ENCODE measurements around the gene NAXE. TPM values are rescaled to one million over a fixed set of nuclear protein-coding genes. Genes with fewer than 3 reads are reported as not detected.

Gene NAXE
- total RNA-seq, 5 donors from 2014 or later (not counting 1 experiment from before 2014, with no cell fraction given): 32.4 to 47.7 (median 41.7) TPM

DNA sequence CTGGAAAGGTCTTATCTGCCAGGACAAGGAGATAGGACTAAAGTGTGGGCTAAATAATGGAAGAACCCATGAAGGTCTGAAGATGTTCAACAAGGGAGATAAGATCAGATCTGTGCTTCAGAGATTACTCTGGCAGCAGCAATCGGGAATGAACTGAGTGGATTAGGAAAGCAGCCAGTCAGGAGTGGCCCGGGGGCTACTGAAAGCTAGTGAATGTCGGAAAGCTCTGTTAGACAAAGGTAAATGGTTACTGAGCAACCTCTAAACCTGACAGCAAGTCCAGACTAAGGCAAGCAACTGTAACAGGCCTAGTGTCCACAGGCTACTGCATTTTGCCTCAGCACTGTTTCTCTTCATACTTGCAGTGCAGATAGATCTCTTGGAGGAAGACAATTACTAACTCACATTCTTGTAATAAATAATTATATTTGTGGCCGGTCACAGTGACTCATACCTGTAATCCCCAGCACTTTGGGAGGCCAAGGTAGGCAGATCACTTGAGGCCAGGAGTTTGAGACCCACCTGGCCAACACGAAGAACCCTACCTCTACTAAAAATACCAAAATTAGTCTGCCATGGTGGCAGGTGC lies 31.7 kb upstream of the NAXE start:
- Histone ChIP-seq H3K9me3 (no peaks in the 10 kb centered on the region), H3K27ac (ENCODE audit: low read length) (no peak overlapping the region), H3K4me3 (ENCODE audit: control insufficient read depth in 1 of 2, extremely low read depth in 1 of 2, low read length in 1 of 2) (no peak overlapping the region), H3K36me3 (ENCODE audit: control insufficient read depth in 2 of 2, extremely low read depth in 1 of 2, insufficient read depth in 1 of 2, low read length in 1 of 2) (peaks cover 0 to 5% of the 10 kb centered on the region in 2 donors), H3K4me1 (ENCODE audit: control insufficient read depth in 1 of 2, extremely low read depth in 1 of 2, insufficient read depth in 2 of 2, low read length in 2 of 2) (no peaks in the 10 kb centered on the region), H3K27me3 (replicated peaks in 1 of 2; ENCODE audit: control insufficient read depth in 2 of 2, extremely low read depth in 1 of 2, insufficient read depth in 2 of 2, low read length in 1 of 2) (peaks cover 0 to 2% of the 10 kb centered on the region in 2 experiments)
- DNase-seq (no peak), ATAC-seq (replicated peaks in 1 of 4) (no peak)
- Mint-ChIP-seq H3K4me3 (no peak overlapping the region), H3K27me3 (no peaks in the 10 kb centered on the region), H3K9me3 (no peaks in the 10 kb centered on the region), H3K4me1 (no peaks in the 10 kb centered on the region), H3K36me3 (no peaks in the 10 kb centered on the region), H3K27ac (no peak overlapping the region)
- POLR2A ChIA-PET: no interaction called here
- CTCF ChIA-PET: no interaction called here
- WGBS (ENCODE audit: insufficient coverage): 83% methylated on average over 4 of the region's 5 CpGs

GRCh38 chr1:156560585-156561163 lies 30.9 kb upstream of the NAXE start:
- Mint-ChIP-seq H3K9me3 (no peaks in the 10 kb centered on the region), H3K4me3 (no peak overlapping the region), H3K4me1 (no peaks in the 10 kb centered on the region), H3K27me3 (no peaks in the 10 kb centered on the region), H3K27ac (no peak overlapping the region), H3K36me3 (no peaks in the 10 kb centered on the region)
- ChIA-PET POLR2A (no interaction called here), CTCF (no interaction called here)
- Histone ChIP-seq H3K4me3 (ENCODE audit: control insufficient read depth in 1 of 2, extremely low read depth in 1 of 2, low read length in 1 of 2) (no peak overlapping the region), H3K27me3 (replicated peaks in 1 of 2; ENCODE audit: control insufficient read depth in 2 of 2, extremely low read depth in 1 of 2, insufficient read depth in 2 of 2, low read length in 1 of 2) (peaks cover 0 to 2% of the 10 kb centered on the region in 2 experiments), H3K9me3 (no peaks in the 10 kb centered on the region), H3K4me1 (ENCODE audit: control insufficient read depth in 1 of 2, extremely low read depth in 1 of 2, insufficient read depth in 2 of 2, low read length in 2 of 2) (no peaks in the 10 kb centered on the region), H3K36me3 (ENCODE audit: control insufficient read depth in 2 of 2, extremely low read depth in 1 of 2, insufficient read depth in 1 of 2, low read length in 1 of 2) (peaks cover 0 to 5% of the 10 kb centered on the region in 2 donors), H3K27ac (ENCODE audit: low read length) (no peak overlapping the region)
- ATAC-seq (replicated peaks in 1 of 4) (no peak), DNase-seq (no peak)
- WGBS (ENCODE audit: insufficient coverage): 50% methylated on average over 1 of the region's 5 CpGs

- no peaks in the 10 kb centered on the region for H3K4me1 ChIP-seq (ENCODE audit: control insufficient read depth in 1 of 2, extremely low read depth in 1 of 2, insufficient read depth in 2 of 2, low read length in 2 of 2)
- CTCF ChIA-PET: no interaction called here
- H3K4me3 Mint-ChIP-seq: no peak overlapping the region
- no peak overlapping the region for H3K27ac Mint-ChIP-seq
- ATAC-seq (replicated peaks in 1 of 4): no peak
- H3K36me3 ChIP-seq (ENCODE audit: control insufficient read depth in 2 of 2, extremely low read depth in 1 of 2, insufficient read depth in 1 of 2, low read length in 1 of 2): peaks cover 0 to 5% of the 10 kb centered on the region in 2 donors
- no peaks in the 10 kb centered on the region for H3K9me3 Mint-ChIP-seq
- H3K9me3 ChIP-seq: no peaks in the 10 kb centered on the region
- no peak overlapping the region for H3K27ac ChIP-seq (ENCODE audit: low read length)
- POLR2A ChIA-PET: interaction anchor here in 1 of 2 donors (0.6 kb wide), 1 partner anchor 245 kb away, joined by 3 read pairs; no protein-coding TSS in a partner anchor
- no peaks in the 10 kb centered on the region for H3K4me1 Mint-ChIP-seq
- H3K27me3 Mint-ChIP-seq: peaks cover 0 to 5% of the 10 kb centered on the region in 2 donors
- peaks cover 0 to 5% of the 10 kb centered on the region in 2 experiments for H3K27me3 ChIP-seq (replicated peaks in 1 of 2; ENCODE audit: control insufficient read depth in 2 of 2, extremely low read depth in 1 of 2, insufficient read depth in 2 of 2, low read length in 1 of 2)
- no peak overlapping the region for H3K4me3 ChIP-seq (ENCODE audit: control insufficient read depth in 1 of 2, extremely low read depth in 1 of 2, low read length in 1 of 2)
- WGBS (ENCODE audit: insufficient coverage): no CpG with 5 or more reads among the region's 2 CpGs
- no peak for DNase-seq
- H3K36me3 Mint-ChIP-seq: no peaks in the 10 kb centered on the region
Measured at GRCh38 chr1:156565519-156565918, 26.1 kb upstream of the NAXE start.

DNA sequence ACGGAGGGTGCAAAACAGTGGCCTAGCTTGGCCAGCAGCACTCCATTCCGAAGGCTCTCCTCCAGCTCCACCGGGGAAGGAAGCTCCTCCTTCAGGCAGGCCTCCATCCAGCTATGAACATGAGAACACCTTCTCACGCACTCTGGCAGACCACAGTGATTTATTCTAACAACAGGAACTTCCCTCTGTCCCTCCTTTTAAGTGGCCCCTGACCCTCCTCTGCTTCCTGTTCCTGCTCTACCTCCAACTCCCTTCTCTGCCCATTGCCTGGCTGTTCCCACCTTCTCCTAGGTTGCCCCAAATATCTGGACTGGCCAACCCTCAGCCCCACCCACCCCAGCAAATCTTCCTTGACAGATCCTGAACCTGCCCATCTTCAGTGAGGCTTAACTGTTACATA lies 25.1 kb upstream of the NAXE start:
- ATAC-seq (replicated peaks in 1 of 4): no peak
- Mint-ChIP-seq H3K4me1 (peaks cover 0 to 5% (median 0%) of the 10 kb centered on the region in 3 donors), H3K4me3 (no peak overlapping the region), H3K27ac (no peak overlapping the region), H3K27me3 (peaks cover 6 to 11% of the 10 kb centered on the region in 2 donors), H3K36me3 (no peaks in the 10 kb centered on the region), H3K9me3 (no peaks in the 10 kb centered on the region)
- 90% methylated on average over 4 of the region's 4 CpGs for WGBS (ENCODE audit: insufficient coverage)
- Histone ChIP-seq H3K27me3 (replicated peaks in 1 of 2; ENCODE audit: control insufficient read depth in 2 of 2, extremely low read depth in 1 of 2, insufficient read depth in 2 of 2, low read length in 1 of 2) (peaks cover 0 to 6% of the 10 kb centered on the region in 2 experiments), H3K27ac (ENCODE audit: low read length) (no peak overlapping the region), H3K4me1 (ENCODE audit: control insufficient read depth in 1 of 2, extremely low read depth in 1 of 2, insufficient read depth in 2 of 2, low read length in 2 of 2) (no peaks in the 10 kb centered on the region), H3K9me3 (no peaks in the 10 kb centered on the region), H3K36me3 (ENCODE audit: control insufficient read depth in 2 of 2, extremely low read depth in 1 of 2, insufficient read depth in 1 of 2, low read length in 1 of 2) (peaks cover 0 to 4% of the 10 kb centered on the region in 2 donors), H3K4me3 (ENCODE audit: control insufficient read depth in 1 of 2, extremely low read depth in 1 of 2, low read length in 1 of 2) (no peak overlapping the region)
- no peak for DNase-seq
- CTCF ChIA-PET: interaction anchor here in 1 of 2 donors (0.7 kb wide), 1 partner anchor 120 kb away, joined by 4 read pairs; no protein-coding TSS in a partner anchor
- POLR2A ChIA-PET: interaction anchor here in 1 of 2 donors (0.6 kb wide), 1 partner anchor 34 kb away, joined by 3 read pairs; no protein-coding TSS in a partner anchor

DNA sequence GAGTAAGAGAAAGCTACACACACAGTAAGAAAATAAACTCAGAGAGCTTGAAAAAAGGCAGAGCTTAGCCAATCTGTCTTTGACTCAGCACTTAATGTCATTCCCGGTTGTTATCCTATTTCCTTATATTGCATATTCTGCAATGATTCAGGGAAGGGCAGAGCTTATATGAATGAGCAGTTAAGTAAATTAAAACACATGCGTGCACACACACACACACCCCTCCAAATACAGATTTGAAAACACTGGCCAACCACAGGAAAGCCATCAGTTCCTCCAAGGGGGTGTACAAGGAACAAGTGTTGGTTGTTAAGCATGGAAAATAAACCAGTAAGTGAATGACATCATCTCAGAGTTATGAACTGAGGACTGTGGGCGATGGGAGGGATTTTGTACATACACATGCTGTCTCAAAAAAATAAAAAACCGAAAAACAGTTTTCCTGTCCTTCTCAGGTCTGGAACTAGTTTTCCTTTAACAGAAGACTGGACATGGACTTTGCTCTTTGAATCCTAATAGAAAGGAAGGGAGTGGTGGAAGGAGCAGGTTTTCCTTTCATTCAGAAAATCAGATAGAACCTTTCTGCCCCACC lies 20.2 kb upstream of the NAXE start:
- H3K27me3 ChIP-seq (replicated peaks in 1 of 2; ENCODE audit: control insufficient read depth in 2 of 2, extremely low read depth in 1 of 2, insufficient read depth in 2 of 2, low read length in 1 of 2): peaks cover 0 to 29% of the 10 kb centered on the region in 2 experiments
- Mint-ChIP-seq H3K9me3 (no peaks in the 10 kb centered on the region), H3K27me3 (peaks cover 34 to 38% of the 10 kb centered on the region in 2 donors), H3K27ac (no peak overlapping the region), H3K36me3 (no peaks in the 10 kb centered on the region), H3K4me3 (peak overlapping the region in 2 of 3 donors; percentile 44 to 91), H3K4me1 (peaks cover 13 to 20% (median 16%) of the 10 kb centered on the region in 3 donors)
- H3K4me1 ChIP-seq (ENCODE audit: control insufficient read depth in 1 of 2, extremely low read depth in 1 of 2, insufficient read depth in 2 of 2, low read length in 2 of 2): peaks cover 4 to 11% of the 10 kb centered on the region in 2 experiments
- no peak for ATAC-seq (replicated peaks in 1 of 4)
- no CpG with 5 or more reads among the region's 4 CpGs for WGBS (ENCODE audit: insufficient coverage)
- H3K4me3 ChIP-seq (ENCODE audit: control insufficient read depth in 1 of 2, extremely low read depth in 1 of 2, low read length in 1 of 2): no peak overlapping the region
- ChIA-PET CTCF (interaction anchor here (0.6 to 0.8 kb wide), 2 partner anchors 81 to 186 kb away, joined by 3 to 7 read pairs; no protein-coding TSS in a partner anchor), POLR2A (interaction anchor here (0.6 kb wide), 2 partner anchors 81 to 102 kb away, joined by 3 to 4 read pairs; no protein-coding TSS in a partner anchor)
- H3K27ac ChIP-seq (ENCODE audit: low read length): no peak overlapping the region
- no peaks in the 10 kb centered on the region for H3K9me3 ChIP-seq
- no peak for DNase-seq
- H3K36me3 ChIP-seq (ENCODE audit: control insufficient read depth in 2 of 2, extremely low read depth in 1 of 2, insufficient read depth in 1 of 2, low read length in 1 of 2): no peaks in the 10 kb centered on the region

GRCh38 chr1:156571919-156572662 lies 19.5 kb upstream of the NAXE start, which contains the start of gene IQGAP3:
Gene IQGAP3, minus strand, starts transcription at chr1:156572565. Its CDS starts 36 bp downstream, at chr1:156572529.
- POLR2A ChIA-PET: no interaction called here
- H3K4me3 ChIP-seq (ENCODE audit: control insufficient read depth in 1 of 2, extremely low read depth in 1 of 2, low read length in 1 of 2): peak within 1 kb of the TSS; percentile 8 to 64

More at GRCh38 chr1:156571919-156572662, 19.5 kb upstream of the NAXE start, which contains the start of gene IQGAP3:
- Mint-ChIP-seq H3K4me1 (peaks cover 13 to 20% (median 16%) of the 10 kb centered on the region in 3 donors), H3K36me3 (no peaks in the 10 kb centered on the region), H3K4me3 (peak within 1 kb of the TSS; percentile 75 to 91 (median 79)), H3K9me3 (no peaks in the 10 kb centered on the region), H3K27me3 (peaks cover 34 to 38% of the 10 kb centered on the region in 2 donors), H3K27ac (peak within 1 kb of the TSS in 1 of 2 donors; percentile 69)
- Histone ChIP-seq H3K9me3 (no peaks in the 10 kb centered on the region), H3K27me3 (replicated peaks in 1 of 2; ENCODE audit: control insufficient read depth in 2 of 2, extremely low read depth in 1 of 2, insufficient read depth in 2 of 2, low read length in 1 of 2) (peaks cover 0 to 29% of the 10 kb centered on the region in 2 experiments), H3K4me1 (ENCODE audit: control insufficient read depth in 1 of 2, extremely low read depth in 1 of 2, insufficient read depth in 2 of 2, low read length in 2 of 2) (peaks cover 4 to 11% of the 10 kb centered on the region in 2 experiments), H3K27ac (ENCODE audit: low read length) (no peak within 1 kb of the TSS), H3K36me3 (ENCODE audit: control insufficient read depth in 2 of 2, extremely low read depth in 1 of 2, insufficient read depth in 1 of 2, low read length in 1 of 2) (no peaks in the 10 kb centered on the region)
- 9% methylated on average over 33 of the region's 38 CpGs for WGBS (ENCODE audit: insufficient coverage)
- ATAC-seq (replicated peaks in 1 of 4) (peak; percentile 83 to 99 (median 93)), DNase-seq (peak; percentile 40 to 79 (median 64))
- CTCF ChIA-PET: no interaction called here
